Body of pancreas (tissue), 4 donors: ENCODE results near the gene AFF2. TPM values are rescaled to one million over a fixed set of nuclear protein-coding genes. Genes with fewer than 3 reads are reported as not detected.

Source experiments
- ATAC-seq: fragments of 150-250 bp; one replicate; pipeline ENCODE4 v1.9.1; 2016
- DNase-seq, 4 donors: peaks; one replicate each; pipeline ENCODE4 v3.0.0-alpha.2; 2019
- H3K27ac ChIP-seq, 4 donors: fragments of 200-600 bp; sonication (generic); 1 replicate in 3 of 4; 2 replicates in 1 of 4; pipeline versions ENCODE4 v1.5.1 to v1.6.1; 2016 to 2019; ENCODE audit warnings: mild to moderate bottlenecking in 1 of 4, mixed read lengths in 1 of 4, moderate library complexity in 1 of 4
- H3K27me3 ChIP-seq, 2 donors: fragments of 200-600 bp; sonication (generic); one replicate each; pipeline ENCODE4 v1.6.0; 2016; ENCODE audit warnings: mild to moderate bottlenecking in 1 of 2
- H3K36me3 ChIP-seq, 2 donors: fragments of 200-600 bp; sonication (generic); replicated peaks in 1 of 2; 2 replicates each; pipeline ENCODE4 v1.5.1; 2016; ENCODE audit warnings: low read depth in 2 of 2; ENCODE audit not compliant: insufficient read depth in 1 of 2
- H3K4me1 ChIP-seq: fragments of 200-600 bp; sonication (generic); one replicate; pipeline ENCODE4 v1.6.0; 2016
- H3K4me3 ChIP-seq, 2 donors: fragments of 200-600 bp; sonication (generic); 1 replicate in 1 of 2; 2 replicates in 1 of 2; pipeline ENCODE4 v1.5.1; 2016 to 2019
- H3K9me3 ChIP-seq, 3 donors: fragments of 200-600 bp; sonication (generic); 1 replicate in 2 of 3; 2 replicates in 1 of 3; pipeline ENCODE4 v1.5.1; 2016
- POLR2A ChIP-seq, 3 donors: fragments of 450-650 bp; IDR thresholded peaks; one replicate each; pipeline ENCODE4 v1.6.1; 2016; ENCODE audit warnings: antibody characterized with exemption in 3 of 3, mild to moderate bottlenecking in 2 of 3
- WGBS, 2 donors: methylation state at CpG; one replicate each; pipeline ENCODE4 v1.1.5; 2017; 5-methylcytosine and 5-hydroxymethylcytosine counted together
- intact Hi-C: fragments of 100-400 bp; cut with DNase I; formaldehyde crosslinking; loops from one replicate; pipeline ENCODE4 v1.15.1; 2023
- total RNA-seq, 2 donors: library from RNA; depleted of rRNA; stranded (reverse); fragments of >200 nt; gene quantifications; one replicate each; pipeline ENCODE4 v1.1.0, GENCODE V29; 2016
- TF ChIP-seq, protein P1 (sequence below), 7 experiments: fragments of 450-650 bp in 4 of 7; fragments of 200-600 bp in 3 of 7; sonication (generic) in 3 of 7; IDR thresholded peaks; one replicate each; pipeline ENCODE4 v1.5.1; 2016 to 2019; ENCODE audit warnings: antibody characterized with exemption in 7 of 7

The AFF2 gene
- total RNA-seq, 2 donors from 2014 or later = 0.99 to 2.1 TPM

DNA sequence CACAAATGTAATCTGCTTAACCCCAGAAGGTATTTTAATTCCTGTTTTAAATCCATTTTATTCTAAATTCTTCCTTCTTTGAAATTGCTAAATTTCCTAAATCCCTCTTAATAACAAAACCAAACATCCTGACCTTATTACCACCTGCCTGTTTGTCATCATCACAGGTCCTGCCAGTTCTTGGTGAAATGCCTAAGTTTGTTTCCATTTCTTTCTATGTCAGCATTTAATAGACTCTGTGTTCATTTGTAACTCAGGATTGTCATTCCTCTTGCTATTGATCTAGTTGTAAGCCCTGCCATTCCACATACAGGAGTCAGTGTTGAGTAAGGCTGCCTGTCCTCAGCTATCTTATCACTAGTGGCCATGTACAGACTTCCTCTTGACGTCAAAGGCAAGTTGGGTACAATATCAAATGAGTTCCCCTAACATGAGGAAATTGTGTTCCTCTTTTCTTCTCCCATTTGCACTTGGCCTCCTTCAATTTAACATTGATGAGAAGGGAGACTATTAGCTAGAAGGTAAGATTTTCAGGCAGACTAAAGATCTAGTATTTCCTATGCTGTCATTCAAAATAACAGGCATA, 440.1 kb downstream of the AFF2 start:
- intact Hi-C loops = no loop called here
- no peak for ATAC-seq
- 0% methylated on average over 1 of the region's 1 CpG for WGBS, 2 donors
- Histone ChIP-seq H3K36me3 (no peaks in the 10 kb centered on the region), H3K27me3 (no peaks in the 10 kb centered on the region), H3K4me1 (no peaks in the 10 kb centered on the region), H3K4me3 (no peak overlapping the region), H3K9me3 (no peaks in the 10 kb centered on the region), H3K27ac (no peak overlapping the region)
- TF ChIP-seq, protein P1, sequence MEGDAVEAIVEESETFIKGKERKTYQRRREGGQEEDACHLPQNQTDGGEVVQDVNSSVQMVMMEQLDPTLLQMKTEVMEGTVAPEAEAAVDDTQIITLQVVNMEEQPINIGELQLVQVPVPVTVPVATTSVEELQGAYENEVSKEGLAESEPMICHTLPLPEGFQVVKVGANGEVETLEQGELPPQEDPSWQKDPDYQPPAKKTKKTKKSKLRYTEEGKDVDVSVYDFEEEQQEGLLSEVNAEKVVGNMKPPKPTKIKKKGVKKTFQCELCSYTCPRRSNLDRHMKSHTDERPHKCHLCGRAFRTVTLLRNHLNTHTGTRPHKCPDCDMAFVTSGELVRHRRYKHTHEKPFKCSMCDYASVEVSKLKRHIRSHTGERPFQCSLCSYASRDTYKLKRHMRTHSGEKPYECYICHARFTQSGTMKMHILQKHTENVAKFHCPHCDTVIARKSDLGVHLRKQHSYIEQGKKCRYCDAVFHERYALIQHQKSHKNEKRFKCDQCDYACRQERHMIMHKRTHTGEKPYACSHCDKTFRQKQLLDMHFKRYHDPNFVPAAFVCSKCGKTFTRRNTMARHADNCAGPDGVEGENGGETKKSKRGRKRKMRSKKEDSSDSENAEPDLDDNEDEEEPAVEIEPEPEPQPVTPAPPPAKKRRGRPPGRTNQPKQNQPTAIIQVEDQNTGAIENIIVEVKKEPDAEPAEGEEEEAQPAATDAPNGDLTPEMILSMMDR (IDR thresholded peaks at IDR 0.05) = no peak
- no peak for TF ChIP-seq POLR2A (IDR thresholded peaks at IDR 0.05)
- DNase-seq = no peak

DNA sequence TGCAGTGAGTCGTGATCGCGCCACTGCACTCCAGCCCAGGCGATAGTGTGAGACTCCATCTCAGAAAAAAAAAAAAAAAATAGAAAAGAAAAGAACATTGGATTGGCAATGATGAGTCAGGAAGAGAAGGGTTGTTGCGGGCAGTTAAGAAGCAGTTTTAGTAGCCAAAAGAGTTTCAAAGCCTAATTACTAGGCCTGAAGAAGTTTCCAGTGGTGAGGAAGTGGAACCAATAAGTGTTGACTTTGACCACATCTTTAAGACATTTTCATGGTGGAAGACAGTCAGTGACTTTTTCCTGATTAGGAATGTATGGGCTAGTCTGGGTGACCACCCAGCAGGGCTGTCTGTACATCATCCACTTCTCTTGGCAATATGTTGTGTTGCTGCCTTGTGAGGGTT, 442.3 kb downstream of the AFF2 start:
- no peak for ATAC-seq
- WGBS, 2 donors = 59% methylated on average over 5 of the region's 5 CpGs
- no peak for TF ChIP-seq POLR2A (IDR thresholded peaks at IDR 0.05)
- TF ChIP-seq, protein P1 (IDR thresholded peaks at IDR 0.05) = no peak

DNA sequence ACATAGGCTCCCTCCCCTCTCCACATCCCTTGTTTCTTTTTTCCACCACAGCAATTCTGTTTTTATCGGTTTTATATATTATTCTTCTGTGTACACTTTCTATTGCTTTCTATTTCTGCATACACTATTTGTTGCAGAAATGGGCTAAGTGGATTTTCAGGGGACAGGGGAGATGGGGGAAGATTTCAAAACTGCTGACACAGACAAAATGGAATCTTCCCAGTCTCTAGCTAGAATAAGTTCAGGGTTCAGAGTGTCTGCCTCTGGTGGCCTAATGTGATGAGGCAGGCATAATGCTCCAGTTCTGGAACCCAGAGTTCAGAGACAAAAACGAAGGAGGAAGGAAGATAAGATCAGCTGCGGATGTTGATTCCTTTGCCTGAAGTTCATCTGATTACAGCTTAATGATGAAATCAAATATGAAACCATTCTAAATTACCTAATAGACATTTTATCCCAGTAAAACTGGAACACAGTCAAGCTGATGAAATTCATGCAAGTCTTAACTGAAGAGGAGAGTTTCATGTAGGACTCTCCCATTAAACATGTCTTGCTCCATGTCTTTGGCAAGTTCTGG, 447.1 kb downstream of the AFF2 start:
- Histone ChIP-seq H3K4me3 (no peak overlapping the region), H3K27me3 (no peaks in the 10 kb centered on the region), H3K4me1 (no peaks in the 10 kb centered on the region), H3K27ac (no peak overlapping the region), H3K9me3 (no peaks in the 10 kb centered on the region), H3K36me3 (no peaks in the 10 kb centered on the region)
- no peak for ATAC-seq
- intact Hi-C loops = no loop called here
- DNase-seq = no peak
- 49 to 63% methylated on average over 3 of the region's 3 CpGs for WGBS, 2 donors
- no peak for TF ChIP-seq POLR2A (IDR thresholded peaks at IDR 0.05)
- TF ChIP-seq, protein P1 (IDR thresholded peaks at IDR 0.05) = no peak

More for the DNA sequence above, 442.3 kb downstream of the AFF2 start:
- Histone ChIP-seq H3K27ac (no peak overlapping the region), H3K4me1 (no peaks in the 10 kb centered on the region), H3K9me3 (no peaks in the 10 kb centered on the region), H3K27me3 (no peaks in the 10 kb centered on the region), H3K36me3 (no peaks in the 10 kb centered on the region), H3K4me3 (no peak overlapping the region)
- no peak for DNase-seq
- intact Hi-C loops = no loop called here

DNA sequence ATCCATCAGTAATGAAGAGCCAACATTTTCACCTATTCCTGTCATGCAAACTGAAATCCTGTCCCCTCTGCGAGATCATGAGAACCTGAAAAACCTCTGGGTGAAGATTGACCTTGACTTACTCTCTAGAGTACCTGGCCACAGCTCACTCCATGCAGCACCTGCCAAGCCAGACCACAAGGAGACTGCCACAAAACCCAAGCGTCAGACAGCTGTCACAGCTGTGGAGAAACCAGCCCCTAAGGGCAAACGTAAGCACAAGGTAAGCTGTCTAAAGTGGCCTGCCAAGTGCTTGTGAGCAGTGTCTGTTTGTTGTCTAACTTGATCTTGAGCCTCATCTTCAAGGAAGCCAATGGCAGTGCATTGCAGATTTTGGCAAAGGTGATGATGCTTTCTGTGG, 455.9 kb downstream of the AFF2 start:
- Histone ChIP-seq H3K27ac (no peak overlapping the region), H3K4me3 (no peak overlapping the region), H3K36me3 (no peaks in the 10 kb centered on the region), H3K4me1 (no peaks in the 10 kb centered on the region), H3K27me3 (no peaks in the 10 kb centered on the region), H3K9me3 (no peaks in the 10 kb centered on the region)
- no peak for TF ChIP-seq POLR2A (IDR thresholded peaks at IDR 0.05)
- TF ChIP-seq, protein P1 (IDR thresholded peaks at IDR 0.05) = no peak
- no peak for ATAC-seq
- DNase-seq = no peak
- intact Hi-C loops = no loop called here
- WGBS, 2 donors = 40 to 46% methylated on average over 1 to 3 of the region's 3 CpGs

DNA sequence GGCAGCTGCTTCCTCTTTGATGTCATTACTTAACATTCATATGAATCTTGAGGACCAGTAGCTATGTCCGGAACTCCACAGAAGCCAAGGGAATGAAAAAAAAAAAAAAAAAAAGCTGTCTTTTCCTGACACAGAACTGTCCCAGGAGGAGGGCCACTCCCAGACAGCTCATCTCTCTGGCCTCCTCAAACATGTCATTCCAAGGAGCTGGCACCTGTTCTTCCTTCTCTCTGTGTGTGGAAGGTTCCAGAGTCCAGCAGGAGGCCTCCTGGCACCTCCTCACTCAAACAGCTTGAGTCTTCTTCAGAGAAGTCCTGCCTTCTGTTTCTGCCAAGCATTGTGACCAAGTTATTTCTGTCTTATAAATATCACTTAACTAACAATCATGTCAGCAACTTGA, 458.5 kb downstream of the AFF2 start:
- TF ChIP-seq POLR2A (IDR thresholded peaks at IDR 0.05) = no peak
- TF ChIP-seq, protein P1 (IDR thresholded peaks at IDR 0.05) = no peak
- ATAC-seq (no peak), DNase-seq (no peak)
- Histone ChIP-seq H3K27ac (no peak overlapping the region), H3K4me3 (no peak overlapping the region), H3K27me3 (no peaks in the 10 kb centered on the region), H3K9me3 (no peaks in the 10 kb centered on the region), H3K4me1 (no peaks in the 10 kb centered on the region), H3K36me3 (no peaks in the 10 kb centered on the region)
- intact Hi-C loops = no loop called here
- 50 to 71% methylated on average over 1 of the region's 1 CpG for WGBS, 2 donors
